T47D (cell line): Measurements from ENCODE around the gene CKS1B.
"Not testable (repeated sequence)": the region's sequence is repeated elsewhere in the genome, so short reads cannot be mapped to it uniquely, and the experiment has no call there.

Experiments used
- DNase-seq, 2 experiments: peaks; one replicate each; pipeline versions ENCODE4 v3.0.0 to v3.0.0-alpha.2; 2011 to 2012; ENCODE audit warnings: low read depth in 1 of 2, low spot score in 1 of 2
- JUND ChIP-seq: IDR thresholded peaks from 2 replicates; pipeline ENCODE4 v1.6.1; 2012; ENCODE audit warnings: low read depth
- in situ Hi-C: cut with HindIII; loops from 2 replicates; pipeline ENCODE4 v1.10.0; 2016; ENCODE audit warnings: low sequenced_read_pairs, low pct_unique_long_range_greater_than_20kb

CKS1B gene

DNA sequence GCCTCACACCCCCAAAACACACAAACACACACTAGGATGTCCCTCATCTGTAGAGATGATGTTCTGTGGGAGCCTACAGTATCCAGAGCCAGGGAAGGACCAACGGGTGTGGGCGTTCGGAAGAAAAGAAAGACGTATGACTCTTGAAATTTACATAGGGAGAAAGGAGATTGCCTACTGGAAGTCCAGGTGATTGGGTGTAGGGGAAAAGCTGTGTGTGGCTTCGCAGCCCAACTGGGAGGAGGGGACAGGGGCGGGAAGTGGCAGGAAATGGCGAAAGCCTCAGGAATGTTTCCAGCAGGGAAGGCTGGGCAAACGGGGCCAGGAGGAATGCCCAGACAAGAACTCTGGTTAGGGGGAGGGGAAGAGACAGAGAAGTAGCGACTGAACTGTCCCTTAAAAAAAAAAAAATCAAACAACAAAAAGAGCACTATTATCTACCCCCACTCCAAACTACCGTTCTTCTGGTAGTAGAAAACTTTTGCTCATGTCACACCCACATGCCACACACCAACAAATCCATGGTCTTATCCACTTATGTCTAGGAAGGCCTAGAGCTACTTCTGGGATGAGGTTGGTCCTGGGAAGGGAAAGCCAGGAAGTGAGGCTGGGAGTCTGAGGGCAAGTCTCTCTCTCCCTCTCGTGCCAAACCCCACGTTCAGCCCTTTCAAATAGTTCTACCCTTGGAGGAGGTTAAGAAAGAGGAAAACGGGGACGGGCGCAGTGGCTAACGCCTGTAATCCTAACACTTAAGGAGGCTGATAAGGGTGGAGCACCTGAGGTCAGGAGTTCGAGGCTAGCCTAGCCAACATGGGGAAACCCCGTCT lies 1.8 kb upstream of the CKS1B start:
- DNase-seq, result peak; percentile 49 to 93
- in situ Hi-C loops, result no loop called here
- TF ChIP-seq JUND, result no peak

DNA sequence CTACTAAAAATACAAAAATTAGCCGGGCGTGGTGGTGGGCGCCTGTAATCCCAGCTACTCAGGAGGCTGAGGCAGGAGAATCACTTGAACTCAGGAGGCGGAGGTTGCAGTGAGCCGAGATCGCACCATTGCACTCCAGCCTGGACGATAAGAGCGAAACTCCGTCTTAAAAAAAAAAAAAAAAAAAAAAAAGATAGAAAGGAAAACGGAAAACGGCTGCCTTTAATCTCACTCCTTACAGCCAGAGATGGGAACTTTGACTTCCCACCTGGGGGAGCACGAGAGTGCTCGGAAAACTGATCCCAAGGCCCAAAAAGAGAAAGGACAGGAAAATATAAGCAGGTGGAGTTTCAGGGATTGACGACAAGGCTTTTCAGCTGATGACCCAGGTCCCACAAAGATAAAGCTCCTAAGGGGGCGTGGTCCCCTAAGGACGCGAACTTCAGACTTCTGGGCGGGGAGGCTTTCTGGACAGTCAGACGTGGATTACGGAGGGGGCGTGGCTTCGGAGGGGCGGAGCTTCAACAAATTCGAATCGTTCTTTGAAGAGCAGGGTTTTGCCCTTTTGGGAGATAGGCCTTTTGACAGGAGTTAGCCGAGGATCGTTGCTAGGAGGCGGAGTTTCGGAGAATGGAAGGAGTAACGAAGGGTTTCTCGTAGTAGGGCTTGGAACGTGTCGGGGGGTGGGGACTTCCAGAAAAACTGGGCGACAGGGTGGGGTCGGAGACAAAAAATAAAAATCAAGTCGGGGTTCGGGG lies 958 bp upstream of the CKS1B start:
- TF ChIP-seq JUND, result no peak
- DNase-seq, result peak; percentile 66 to 98
- in situ Hi-C loops, result no loop called here

DNA sequence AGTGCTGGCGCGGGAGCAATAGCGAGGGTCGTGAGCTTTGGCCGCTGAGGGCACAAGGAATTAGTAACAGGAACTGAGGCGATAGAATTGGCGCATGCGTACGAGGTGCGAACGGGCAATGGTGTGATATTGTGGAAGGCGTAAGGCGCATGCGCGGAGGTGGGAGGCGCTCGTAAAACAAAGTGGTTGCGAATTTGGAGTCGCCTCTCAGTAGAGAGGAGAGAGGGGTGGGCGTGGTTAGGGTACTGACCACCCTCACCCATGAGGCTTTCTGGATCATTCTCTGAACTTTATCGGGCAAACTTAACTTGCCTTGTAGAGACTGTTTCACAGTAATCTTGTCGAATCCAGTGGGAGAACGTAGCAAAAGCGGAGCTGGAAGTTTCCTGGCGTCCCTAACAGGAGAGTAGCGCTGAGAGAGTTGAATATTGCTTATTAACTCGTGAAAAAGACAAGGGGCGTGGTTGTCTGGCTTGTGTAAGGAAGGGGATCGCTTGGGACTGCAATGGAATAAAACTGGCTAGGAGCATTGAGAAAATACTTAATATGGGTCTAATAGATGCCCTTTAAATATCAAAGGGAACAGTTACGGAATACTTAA lies 427 bp downstream of the CKS1B start:
- DNase-seq, result peak; percentile 73 to 97
- in situ Hi-C loops, result no loop called here
- TF ChIP-seq JUND, result no peak

DNA sequence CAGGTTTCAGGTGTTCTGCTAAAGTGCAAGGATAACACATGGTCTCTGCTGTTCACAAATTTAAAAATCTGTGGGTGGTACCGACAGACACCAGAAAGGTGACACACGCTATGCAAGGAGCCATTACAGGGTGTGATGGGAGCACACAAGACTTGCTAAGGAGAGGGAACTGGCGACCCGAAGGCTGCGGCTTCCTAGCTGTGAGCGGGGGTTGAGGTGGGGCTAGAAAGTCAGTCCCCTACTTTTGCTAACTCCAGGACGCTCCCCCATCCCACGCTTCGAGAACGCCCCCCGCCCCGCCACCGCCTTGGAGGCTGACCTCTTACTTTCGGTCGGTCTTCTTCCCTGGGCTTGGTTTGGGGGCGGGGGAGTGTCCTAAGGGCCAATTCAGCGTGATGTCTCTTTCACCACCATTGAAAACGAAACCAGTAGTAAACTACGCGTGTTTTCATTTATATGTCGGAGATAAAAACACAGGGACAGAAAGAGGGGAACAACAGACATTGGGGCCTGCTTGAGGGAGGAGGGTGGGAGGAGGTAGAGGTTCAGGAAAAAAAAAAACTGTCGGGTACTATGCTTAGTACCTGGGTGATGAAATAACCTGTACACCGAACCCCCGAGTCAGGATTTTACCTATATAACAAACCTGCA lies 1.1 kb downstream of the CKS1B start:
- no peak for TF ChIP-seq JUND
- in situ Hi-C loops, result no loop called here
- peak in 1 of 2 experiments; percentile 48 for DNase-seq

DNA sequence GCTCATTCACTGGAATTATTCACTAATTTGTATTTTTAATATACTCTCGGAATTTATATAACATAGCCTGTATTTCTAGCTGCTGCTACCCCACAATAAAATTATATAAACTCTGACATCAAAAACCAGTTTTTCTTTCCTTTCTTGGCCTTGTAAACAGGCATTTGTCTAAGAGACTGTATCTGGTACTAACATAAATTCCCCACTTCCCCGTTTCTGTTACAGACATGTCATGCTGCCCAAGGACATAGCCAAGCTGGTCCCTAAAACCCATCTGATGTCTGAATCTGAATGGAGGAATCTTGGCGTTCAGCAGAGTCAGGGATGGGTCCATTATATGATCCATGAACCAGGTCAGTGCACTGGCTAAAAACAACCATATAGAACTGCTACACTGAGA lies 3.3 kb downstream of the CKS1B start:
- DNase-seq, in situ Hi-C loops: not testable (repeated sequence)

DNA sequence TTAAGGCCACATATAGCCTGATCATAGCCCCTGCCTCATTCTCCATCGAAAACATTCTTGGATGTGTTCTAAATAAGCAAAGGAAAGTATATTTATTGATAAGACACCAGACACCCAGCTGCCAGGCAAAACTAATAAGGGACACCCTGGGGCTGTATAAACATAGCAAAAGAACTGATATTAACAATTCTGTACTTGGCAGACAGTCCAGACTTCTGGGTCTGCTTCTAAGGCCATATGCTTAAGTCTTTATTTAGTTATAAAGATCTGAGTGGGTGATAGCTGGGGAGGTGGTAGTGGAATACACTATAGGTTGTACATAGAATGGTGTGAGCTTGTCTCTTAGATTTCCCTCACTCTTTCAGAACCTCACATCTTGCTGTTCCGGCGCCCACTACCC lies 3.9 kb downstream of the CKS1B start:
- no peak for TF ChIP-seq JUND
- DNase-seq, result no peak
- in situ Hi-C loops, result no loop called here

DNA sequence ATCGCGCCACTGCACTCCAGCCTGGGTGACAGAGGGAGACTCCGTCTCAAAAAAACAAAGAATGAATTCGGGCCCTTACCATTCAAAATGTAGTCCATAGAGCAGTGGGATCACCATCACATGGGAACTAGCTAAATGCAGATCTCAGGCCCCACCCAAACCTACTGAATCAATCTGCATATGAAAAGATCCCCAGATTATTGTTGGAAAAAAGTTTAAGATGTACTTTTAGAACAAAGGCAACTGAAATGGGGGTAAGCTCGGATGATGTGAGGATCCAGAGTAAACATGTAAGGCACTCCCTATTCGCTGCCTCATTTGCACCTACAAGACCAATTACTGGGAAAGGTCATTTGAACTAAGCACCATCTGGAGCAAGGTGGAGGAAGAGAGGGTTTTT lies 7.9 kb downstream of the CKS1B start:
- in situ Hi-C loops, result no loop called here
- TF ChIP-seq JUND, result no peak
- DNase-seq, result no peak

DNA sequence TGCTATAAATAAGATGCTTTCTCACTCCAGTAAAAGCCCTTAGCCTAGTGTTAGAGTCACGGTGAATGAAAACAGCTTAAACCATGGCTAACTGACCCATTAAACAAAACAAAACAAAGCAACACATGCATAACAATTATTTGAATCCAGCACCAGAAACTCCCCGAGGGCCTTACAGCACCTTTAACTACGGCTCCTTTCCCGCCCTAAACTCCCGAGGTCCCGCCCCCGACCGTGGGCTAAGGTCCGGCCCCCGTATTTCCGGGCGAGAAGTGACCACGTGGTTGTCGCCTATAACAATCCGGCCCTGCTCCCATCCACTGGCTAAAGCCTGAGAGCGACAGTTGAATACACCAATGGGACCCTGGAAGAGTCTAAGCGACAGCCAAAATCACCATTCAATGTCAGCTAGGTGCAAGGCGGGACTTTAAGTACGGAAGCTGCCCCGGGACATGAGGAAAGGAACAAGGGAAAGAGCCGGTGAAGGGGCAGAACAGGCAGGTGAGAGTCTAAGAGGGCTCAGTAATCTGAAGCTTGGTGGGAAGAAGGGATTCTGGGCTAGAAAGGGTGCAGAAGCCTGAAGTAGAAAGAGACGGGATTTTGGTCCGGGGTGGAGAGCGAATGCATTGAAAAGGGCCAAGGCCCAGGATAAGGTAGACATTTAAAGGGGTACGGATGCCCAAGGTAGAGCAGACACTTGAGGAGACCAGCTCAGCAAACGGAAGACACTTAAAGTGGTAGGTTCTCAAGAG lies 8.6 kb downstream of the CKS1B start, which contains the start of gene FLAD1:
FLAD1 (plus strand) TSS at position 448 of the 752 bp plus-strand sequence. CDS start 351 bp downstream, outside the sequence.
- DNase-seq, result peak; percentile 99 to 100
- in situ Hi-C loops, result no loop called here
- no peak for TF ChIP-seq JUND

DNA sequence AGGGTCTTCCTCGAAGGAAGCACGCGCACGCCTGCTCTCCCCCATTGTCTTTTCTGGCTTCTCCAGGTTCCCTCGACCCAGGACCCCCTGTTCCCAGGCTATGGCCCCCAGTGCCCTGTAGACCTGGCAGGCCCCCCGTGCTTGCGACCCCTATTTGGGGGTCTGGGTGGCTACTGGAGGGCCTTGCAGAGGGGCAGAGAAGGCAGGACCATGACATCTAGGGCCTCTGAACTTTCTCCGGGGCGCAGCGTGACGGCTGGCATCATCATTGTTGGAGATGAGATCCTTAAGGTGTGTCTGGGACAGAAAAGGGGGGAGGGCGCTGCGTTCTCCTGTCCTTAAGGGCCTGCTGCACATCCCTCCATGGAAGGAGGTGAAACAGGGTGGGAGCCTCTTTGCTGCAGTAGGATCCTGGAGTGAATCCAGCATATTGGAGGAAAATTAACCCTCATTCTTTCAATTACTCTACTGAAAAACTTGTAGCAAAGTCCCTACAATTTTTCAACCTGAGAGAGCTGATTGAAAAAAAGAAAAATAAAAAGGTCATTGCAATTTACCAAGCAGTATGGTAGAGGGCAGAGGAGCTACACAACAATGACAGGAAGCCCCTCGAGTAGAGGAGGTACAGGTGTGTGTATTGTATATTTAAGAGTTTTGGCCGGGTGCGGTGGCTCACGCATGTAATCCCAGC lies 9.4 kb downstream of the CKS1B start:
- in situ Hi-C loops, result no loop called here
- no peak for DNase-seq
- no peak for TF ChIP-seq JUND

DNA sequence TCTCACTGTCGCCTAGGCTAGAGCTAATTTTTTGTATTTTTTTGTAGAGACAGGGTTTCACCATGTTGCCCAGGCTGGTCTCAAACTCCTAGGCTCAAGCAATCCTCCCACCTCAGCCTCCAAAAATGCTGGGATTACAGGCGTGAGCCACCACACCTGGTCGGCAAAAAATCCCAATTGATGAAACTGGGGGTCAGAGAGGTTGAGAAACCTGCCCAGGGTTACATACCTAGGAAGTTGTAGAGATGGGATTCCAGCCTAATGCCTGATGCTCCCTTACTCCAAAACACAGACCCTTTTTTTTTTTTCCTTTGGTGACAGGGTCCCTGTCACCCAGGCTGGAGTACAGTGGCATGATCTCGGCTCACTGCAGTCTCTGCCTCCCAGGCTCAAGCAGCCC lies 12.3 kb downstream of the CKS1B start:
- DNase-seq, in situ Hi-C loops: not testable (repeated sequence)

DNA sequence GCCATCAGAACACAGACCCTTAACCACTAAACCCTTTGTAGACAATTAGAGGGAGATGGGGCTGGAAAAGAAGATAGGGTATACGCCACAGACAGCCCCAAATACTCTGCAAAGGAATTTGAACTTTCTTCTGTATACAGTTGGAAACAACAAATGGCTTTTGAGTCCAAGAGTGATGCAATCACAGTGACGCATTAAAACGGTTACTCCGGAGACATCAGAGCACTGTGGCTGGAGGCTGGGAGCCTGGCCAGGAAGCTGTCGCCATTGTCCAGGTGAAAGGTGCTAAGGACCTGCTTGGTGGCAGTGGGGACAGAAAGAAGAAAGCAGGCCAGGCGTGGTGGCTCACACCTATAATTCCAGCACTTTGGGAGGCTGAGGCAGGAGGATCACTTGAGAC lies 12.8 kb downstream of the CKS1B start:
- no peak for DNase-seq
- TF ChIP-seq JUND, result no peak
- in situ Hi-C loops, result no loop called here
